Left lung (tissue), 14 donors: ENCODE measurements around the gene PABPC3. TPM values are rescaled to one million over a fixed set of nuclear protein-coding genes. Genes with fewer than 3 reads are reported as not detected.

Experiments
- ATAC-seq: fragments of 200-7000 bp; cut with Tn5 transposase; one replicate; pipeline ENCODE4 v1.9.1; 2020; ENCODE audit warnings: moderate library complexity
- DNase-seq, 4 donors: peaks; one replicate each; pipeline ENCODE4 v3.0.0-alpha.2; 2013 to 2020
- H3K27ac ChIP-seq, 2 donors: fragments of 200-600 bp; sonication (generic) in 1 of 2; one replicate each; pipeline versions ENCODE4 v1.5.0 to v1.8.0; 2020 to 2021
- H3K27me3 ChIP-seq, 2 donors: fragments of 200-600 bp; sonication (generic) in 1 of 2; one replicate each; pipeline versions ENCODE4 v1.5.0 to v1.8.0; 2020 to 2021
- H3K36me3 ChIP-seq, 2 donors: fragments of 200-600 bp; sonication (generic) in 1 of 2; one replicate each; pipeline versions ENCODE4 v1.5.0 to v1.8.0; 2020 to 2021
- H3K4me1 ChIP-seq, 2 donors: fragments of 200-600 bp; one replicate each; pipeline ENCODE4 v1.8.0; 2021
- H3K4me3 ChIP-seq, 2 donors: fragments of 200-600 bp; sonication (generic) in 1 of 2; one replicate each; pipeline versions ENCODE4 v1.5.0 to v1.8.0; 2020 to 2021; ENCODE audit warnings: mild to moderate bottlenecking in 1 of 2
- H3K9me3 ChIP-seq, 2 donors: fragments of 200-600 bp; sonication (generic) in 1 of 2; one replicate each; pipeline versions ENCODE4 v1.5.0 to v1.8.0; 2020 to 2021
- intact Hi-C, 2 donors: fragments of 100-400 bp; cut with DNase I; formaldehyde crosslinking; loops; one replicate each; pipeline versions ENCODE4 v1.11.2 to v1.14.2; 2022
- long read RNA-seq, 12 donors: library from polyadenylated mRNA in 2 of 12; unstranded in 2 of 12; transcript quantifications; one replicate each; pipeline ENCODE4 v2.0.0 and lab custom pipeline, GENCODE V29; 2019 to 2026
- polyA plus RNA-seq, 6 donors: library from polyadenylated mRNA; unstranded; fragments of 120-200 nt; gene quantifications; one replicate each; pipeline ENCODE4 v1.2.1, GENCODE V29; 2013; ENCODE audit not compliant: insufficient read length in 6 of 6
- total RNA-seq, 2 donors: library from RNA; stranded (reverse); fragmentation: NEBNext Ultra II Directional; extraction: Animal tissue kit (Norgen Biotek cat#: 25700); gene quantifications; one replicate each; pipeline ENCODE4 v1.2.1, GENCODE V29; 2021
- TF ChIP-seq, protein P1 (sequence below), 2 donors: fragments of 200-600 bp; sonication (generic) in 1 of 2; IDR thresholded peaks; one replicate each; pipeline versions ENCODE4 v1.5.0 to v1.8.0; 2021; ENCODE audit warnings: antibody characterized with exemption in 2 of 2
- donor health status: DM: no; HTN: yes; CAD: no.
- donor health status: DM: no; HTN: no; CAD: no.

The PABPC3 gene
- total RNA-seq (under 1 TPM; 0.13 to 0.17 TPM), polyA plus RNA-seq (1 to 10 TPM; 1.0 to 2.0 (median 1.4) TPM)
- long read RNA-seq, donor 1, partial matches to known transcripts = 0 of 2 reads
- long read RNA-seq, donor 1, other reads (novel, unspliced or antisense) = 0 of 2 reads
- long read RNA-seq, donor 2, partial matches to known transcripts = 0 of 1 reads
- long read RNA-seq, donor 2, other reads (novel, unspliced or antisense) = 0 of 1 reads
- long read RNA-seq, donor 3, partial matches to known transcripts = 0 of 2 reads
- long read RNA-seq, donor 3, other reads (novel, unspliced or antisense) = 0 of 2 reads
- long read RNA-seq, donor 4 = 0 reads
- long read RNA-seq, donor 5, partial matches to known transcripts = 0 of 2 reads
- long read RNA-seq, donor 5, other reads (novel, unspliced or antisense) = 0 of 2 reads
- long read RNA-seq, donor 6 = 0 reads
- long read RNA-seq, donor 7 = 0 reads
- long read RNA-seq, donor 8, partial matches to known transcripts = 0 of 1 reads
- long read RNA-seq, donor 8, other reads (novel, unspliced or antisense) = 0 of 1 reads
- long read RNA-seq, donor 9, partial matches to known transcripts = 0 of 1 reads
- long read RNA-seq, donor 9, other reads (novel, unspliced or antisense) = 0 of 1 reads
- long read RNA-seq, donor 10 = 0 reads
- long read RNA-seq, donor 11 = 0 reads
- long read RNA-seq, donor 12, partial matches to known transcripts = 0 of 1 reads
- long read RNA-seq, donor 12, other reads (novel, unspliced or antisense) = 0 of 1 reads

DNA sequence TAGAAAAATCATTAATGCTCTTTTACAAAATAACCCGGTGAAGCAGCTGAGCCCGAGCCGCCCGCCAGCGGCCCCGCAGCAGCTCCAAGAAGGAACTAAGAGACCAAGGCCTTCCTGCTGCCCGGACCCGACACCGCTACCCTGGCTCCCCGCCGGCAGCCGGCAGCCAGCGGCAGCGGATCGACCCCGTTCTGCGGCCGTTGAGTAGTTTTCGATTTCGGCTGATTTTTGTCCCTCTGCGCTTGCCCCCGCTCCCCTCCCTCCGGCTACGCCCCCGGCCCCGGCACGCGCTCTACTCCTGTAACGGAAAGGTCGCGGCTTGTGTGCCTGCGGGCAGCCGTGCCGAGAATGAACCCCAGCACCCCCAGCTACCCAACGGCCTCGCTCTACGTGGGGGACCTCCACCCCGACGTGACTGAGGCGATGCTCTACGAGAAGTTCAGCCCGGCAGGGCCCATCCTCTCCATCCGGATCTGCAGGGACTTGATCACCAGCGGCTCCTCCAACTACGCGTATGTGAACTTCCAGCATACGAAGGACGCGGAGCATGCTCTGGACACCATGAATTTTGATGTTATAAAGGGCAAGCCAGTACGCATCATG lies at the start of gene PABPC3:
Gene PABPC3, plus strand, starts transcription at position 286 of the 603 bp plus-strand sequence. Its CDS starts 63 bp downstream, at position 349.
- Histone ChIP-seq H3K9me3 (no peaks in the 10 kb centered on the region), H3K4me1 (no peaks in the 10 kb centered on the region), H3K36me3 (no peaks in the 10 kb centered on the region), H3K27ac (no peak within 1 kb of the TSS), H3K4me3 (no peak within 1 kb of the TSS), H3K27me3 (peaks cover 18 to 57% of the 10 kb centered on the region in 2 donors)
- TF ChIP-seq, protein P1, sequence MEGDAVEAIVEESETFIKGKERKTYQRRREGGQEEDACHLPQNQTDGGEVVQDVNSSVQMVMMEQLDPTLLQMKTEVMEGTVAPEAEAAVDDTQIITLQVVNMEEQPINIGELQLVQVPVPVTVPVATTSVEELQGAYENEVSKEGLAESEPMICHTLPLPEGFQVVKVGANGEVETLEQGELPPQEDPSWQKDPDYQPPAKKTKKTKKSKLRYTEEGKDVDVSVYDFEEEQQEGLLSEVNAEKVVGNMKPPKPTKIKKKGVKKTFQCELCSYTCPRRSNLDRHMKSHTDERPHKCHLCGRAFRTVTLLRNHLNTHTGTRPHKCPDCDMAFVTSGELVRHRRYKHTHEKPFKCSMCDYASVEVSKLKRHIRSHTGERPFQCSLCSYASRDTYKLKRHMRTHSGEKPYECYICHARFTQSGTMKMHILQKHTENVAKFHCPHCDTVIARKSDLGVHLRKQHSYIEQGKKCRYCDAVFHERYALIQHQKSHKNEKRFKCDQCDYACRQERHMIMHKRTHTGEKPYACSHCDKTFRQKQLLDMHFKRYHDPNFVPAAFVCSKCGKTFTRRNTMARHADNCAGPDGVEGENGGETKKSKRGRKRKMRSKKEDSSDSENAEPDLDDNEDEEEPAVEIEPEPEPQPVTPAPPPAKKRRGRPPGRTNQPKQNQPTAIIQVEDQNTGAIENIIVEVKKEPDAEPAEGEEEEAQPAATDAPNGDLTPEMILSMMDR (IDR thresholded peaks at IDR 0.05) = no peak
- DNase-seq = peak in 2 of 4 donors; percentile 7 to 65
- no peak for ATAC-seq
- intact Hi-C loops = no loop called here

DNA sequence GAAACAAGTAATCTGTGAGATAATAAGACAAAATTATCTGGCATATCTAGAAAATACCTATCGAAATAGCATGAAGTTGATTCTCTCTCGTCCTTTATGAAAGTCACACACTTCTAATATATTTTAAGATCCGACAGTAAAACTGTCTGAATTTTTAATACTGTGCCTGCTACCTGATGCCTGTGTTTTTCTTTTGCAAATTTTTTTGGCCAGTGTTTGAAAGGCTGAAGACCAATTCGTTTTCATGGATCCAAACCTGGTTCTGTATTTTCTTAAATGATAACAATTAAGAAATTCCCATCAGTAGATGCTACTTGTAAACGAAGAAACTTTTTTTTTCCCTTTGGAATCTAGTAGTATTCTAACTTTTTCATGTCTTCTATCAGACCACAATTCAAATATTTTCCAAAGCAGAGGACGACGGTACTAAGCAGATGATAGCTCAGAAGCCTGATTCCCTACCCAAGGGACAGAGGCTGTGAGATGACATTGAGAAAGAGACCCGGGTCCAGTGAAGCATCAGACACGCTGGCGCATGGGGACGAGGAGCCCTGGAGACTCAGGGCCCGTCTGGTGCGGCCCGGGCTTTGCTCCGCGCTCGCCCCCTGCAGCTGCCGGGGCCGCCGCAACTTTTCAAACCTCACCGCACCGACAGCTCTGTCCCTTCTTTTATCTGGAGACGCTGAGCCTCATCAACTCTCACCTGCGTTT lies 49.5 kb upstream of the PABPC3 start:
- intact Hi-C loops = no loop called here
- Histone ChIP-seq H3K4me3 (no peak overlapping the region), H3K27ac (no peak overlapping the region), H3K36me3 (no peaks in the 10 kb centered on the region), H3K4me1 (peaks cover 0 to 7% of the 10 kb centered on the region in 2 donors), H3K27me3 (peaks cover 32 to 76% of the 10 kb centered on the region in 2 donors), H3K9me3 (peaks cover 0 to 11% of the 10 kb centered on the region in 2 donors)
- ATAC-seq (no peak), DNase-seq (no peak)
- TF ChIP-seq, protein P1 (IDR thresholded peaks at IDR 0.05) = no peak

DNA sequence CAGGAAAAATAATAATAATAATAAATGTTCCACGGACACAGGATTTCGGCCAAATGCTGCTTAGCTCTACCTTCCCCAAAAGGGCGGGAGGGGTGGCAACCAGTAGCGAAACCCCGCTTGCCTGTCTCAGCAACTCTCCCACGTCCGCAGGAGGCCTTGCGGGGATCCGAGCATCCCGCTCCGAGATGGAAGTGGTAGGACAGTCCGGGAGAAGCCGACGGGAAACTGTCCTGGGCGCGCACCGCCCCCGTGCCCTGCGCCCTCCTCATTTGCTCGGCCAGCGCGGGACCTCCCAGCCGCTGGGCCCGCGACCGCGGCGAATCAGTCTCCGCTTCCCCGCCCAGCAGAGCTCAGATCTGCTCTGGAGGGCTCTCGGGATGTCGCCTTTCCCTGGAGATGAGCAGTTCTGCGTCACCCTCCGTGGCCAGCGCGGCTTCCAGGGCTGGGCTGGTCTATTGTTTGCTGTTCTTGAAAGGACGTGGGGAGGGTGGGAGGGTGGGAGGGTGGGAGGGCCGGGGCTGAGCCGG lies 48.9 kb upstream of the PABPC3 start:
- Histone ChIP-seq H3K36me3 (no peaks in the 10 kb centered on the region), H3K27me3 (peaks cover 32 to 70% of the 10 kb centered on the region in 2 donors), H3K27ac (no peak overlapping the region), H3K9me3 (peaks cover 0 to 15% of the 10 kb centered on the region in 2 donors), H3K4me1 (peaks cover 0 to 7% of the 10 kb centered on the region in 2 donors), H3K4me3 (no peak overlapping the region)
- intact Hi-C loops = no loop called here
- ATAC-seq (peak; percentile 39), DNase-seq (peak in 2 of 4 donors; percentile 33 to 70)
- TF ChIP-seq, protein P1 (IDR thresholded peaks at IDR 0.05) = no peak

DNA sequence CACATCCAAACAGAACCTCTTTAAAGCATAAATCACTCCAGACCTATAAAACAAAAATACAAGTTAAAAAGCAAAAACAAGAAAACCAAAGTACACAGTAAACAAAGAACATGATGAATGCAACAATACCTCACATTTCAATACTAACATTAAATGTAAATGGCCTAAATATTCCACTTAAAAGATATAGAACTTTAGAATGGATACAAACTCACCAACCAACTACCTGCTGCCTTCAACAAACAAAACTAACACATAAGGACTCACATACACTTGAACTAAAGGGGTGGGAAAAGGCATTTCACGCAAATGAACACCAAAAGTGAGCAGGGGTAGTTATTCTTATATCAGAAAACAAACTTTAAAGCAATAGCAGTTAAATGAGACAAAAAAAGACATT lies 44.9 kb upstream of the PABPC3 start:
- no peak for DNase-seq
- TF ChIP-seq, protein P1 (IDR thresholded peaks at IDR 0.05) = no peak
- no peak for ATAC-seq
- Histone ChIP-seq H3K27ac (no peak overlapping the region), H3K4me1 (peaks cover 0 to 7% of the 10 kb centered on the region in 2 donors), H3K36me3 (no peaks in the 10 kb centered on the region), H3K9me3 (peaks cover 0 to 15% of the 10 kb centered on the region in 2 donors), H3K4me3 (no peak overlapping the region), H3K27me3 (peaks cover 23 to 37% of the 10 kb centered on the region in 2 donors)
- intact Hi-C loops = no loop called here
